ENCODE results near the gene TOB1.

The TOB1 gene

DNA sequence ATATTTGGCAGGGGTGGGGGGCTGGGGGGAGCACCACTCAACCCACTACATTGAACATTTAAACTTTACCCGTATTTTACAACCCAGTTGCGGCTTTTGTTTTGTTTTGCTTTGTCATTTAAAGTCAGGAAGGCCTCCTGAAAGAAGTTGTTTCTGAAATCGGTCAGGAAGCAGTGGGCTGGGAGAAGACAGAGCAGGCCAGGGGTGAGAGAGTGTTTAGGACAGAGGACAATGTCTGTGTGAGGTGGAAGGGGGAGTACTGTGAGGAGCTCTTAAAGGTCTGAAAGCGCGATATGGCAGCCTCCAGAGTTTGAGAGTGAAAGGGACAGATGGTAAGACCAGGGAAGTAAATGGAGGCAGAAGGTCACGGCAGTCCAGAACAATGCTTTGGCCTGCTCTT, 36.8 kb downstream of the TOB1 start:
- ChIA-PET CTCF (interaction anchor here (1.0 to 1.9 kb wide), 4 partner anchors 12 to 127 kb away, joined by 4 to 11 read pairs (median 9); no protein-coding TSS in a partner anchor), POLR2A (interaction anchor here (2.1 kb wide), 1 partner anchor 37 kb away, joined by 7 read pairs; the partner anchor contains the start of gene TOB1)
- Histone ChIP-seq H3K4me1 (ENCODE audit: control insufficient read depth, insufficient read depth, low read length) (no peaks in the 10 kb centered on the region), H3K27ac (ENCODE audit: extremely low read depth, low read depth, low read length) (no peak overlapping the region), H3K4me3 (ENCODE audit: low read depth, low read length) (no peak overlapping the region), H3K9me3 (ENCODE audit: control insufficient read depth, insufficient read depth, low read depth, low read length) (no peaks in the 10 kb centered on the region), H3K36me3 (ENCODE audit: control insufficient read depth in 2 of 2, insufficient read depth in 1 of 2, low read length in 2 of 2) (no peaks in the 10 kb centered on the region)
- TF ChIP-seq, protein P1, sequence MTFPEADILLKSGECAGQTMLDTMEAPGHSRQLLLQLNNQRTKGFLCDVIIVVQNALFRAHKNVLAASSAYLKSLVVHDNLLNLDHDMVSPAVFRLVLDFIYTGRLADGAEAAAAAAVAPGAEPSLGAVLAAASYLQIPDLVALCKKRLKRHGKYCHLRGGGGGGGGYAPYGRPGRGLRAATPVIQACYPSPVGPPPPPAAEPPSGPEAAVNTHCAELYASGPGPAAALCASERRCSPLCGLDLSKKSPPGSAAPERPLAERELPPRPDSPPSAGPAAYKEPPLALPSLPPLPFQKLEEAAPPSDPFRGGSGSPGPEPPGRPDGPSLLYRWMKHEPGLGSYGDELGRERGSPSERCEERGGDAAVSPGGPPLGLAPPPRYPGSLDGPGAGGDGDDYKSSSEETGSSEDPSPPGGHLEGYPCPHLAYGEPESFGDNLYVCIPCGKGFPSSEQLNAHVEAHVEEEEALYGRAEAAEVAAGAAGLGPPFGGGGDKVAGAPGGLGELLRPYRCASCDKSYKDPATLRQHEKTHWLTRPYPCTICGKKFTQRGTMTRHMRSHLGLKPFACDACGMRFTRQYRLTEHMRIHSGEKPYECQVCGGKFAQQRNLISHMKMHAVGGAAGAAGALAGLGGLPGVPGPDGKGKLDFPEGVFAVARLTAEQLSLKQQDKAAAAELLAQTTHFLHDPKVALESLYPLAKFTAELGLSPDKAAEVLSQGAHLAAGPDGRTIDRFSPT (tag by site-specific recombination; IDR thresholded peaks at IDR 0.05) = no peak
- TF ChIP-seq SCRT1 (tag by site-specific recombination; IDR thresholded peaks at IDR 0.05; ENCODE audit: borderline replicate concordance) (no peak), ZNF768 (tag by site-specific recombination; IDR thresholded peaks at IDR 0.05) (no peak)
- TF ChIP-seq, protein P2, sequence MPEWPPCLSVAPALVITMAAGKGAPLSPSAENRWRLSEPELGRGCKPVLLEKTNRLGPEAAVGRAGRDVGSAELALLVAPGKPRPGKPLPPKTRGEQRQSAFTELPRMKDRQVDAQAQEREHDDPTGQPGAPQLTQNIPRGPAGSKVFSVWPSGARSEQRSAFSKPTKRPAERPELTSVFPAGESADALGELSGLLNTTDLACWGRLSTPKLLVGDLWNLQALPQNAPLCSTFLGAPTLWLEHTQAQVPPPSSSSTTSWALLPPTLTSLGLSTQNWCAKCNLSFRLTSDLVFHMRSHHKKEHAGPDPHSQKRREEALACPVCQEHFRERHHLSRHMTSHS (tag by site-specific recombination; IDR thresholded peaks at IDR 0.05) = no peak

DNA sequence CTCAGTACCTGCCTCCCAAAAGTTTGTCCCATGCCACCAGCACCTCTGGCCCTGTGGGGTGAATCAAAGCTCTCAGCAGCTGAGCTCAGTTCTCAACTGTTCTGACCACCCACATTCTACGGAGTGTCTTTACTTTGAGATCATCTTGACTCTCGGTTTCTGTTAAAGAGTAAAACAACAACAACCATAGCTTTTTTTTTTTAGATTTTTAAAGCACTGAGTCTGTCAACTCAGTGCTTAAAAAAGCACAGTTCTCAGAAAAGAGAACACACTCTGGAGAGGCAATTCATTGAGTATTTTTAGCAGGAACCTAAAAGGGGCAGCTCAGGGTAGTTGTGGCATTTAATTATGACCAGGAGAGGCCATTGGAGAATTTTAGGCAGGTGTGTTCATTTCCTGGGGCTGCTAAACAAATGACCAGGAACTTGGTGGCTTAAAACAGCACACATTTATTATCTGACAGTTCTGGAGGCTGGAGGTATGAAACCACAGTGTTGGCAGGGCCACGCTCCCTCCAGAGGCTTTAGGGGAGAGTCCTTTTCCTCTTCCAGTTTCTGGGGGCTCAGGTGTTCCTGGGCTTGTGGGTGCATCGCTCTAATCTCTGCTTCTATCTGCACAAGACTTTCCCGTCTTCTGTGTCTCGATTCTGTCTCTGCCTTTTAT, 37.5 kb downstream of the TOB1 start:
- CTCF ChIA-PET = interaction anchor here (0.6 to 1.9 kb wide), 10 partner anchors 12 to 679 kb away, joined by 3 to 11 read pairs (median 4); no protein-coding TSS in a partner anchor
- no peaks in the 10 kb centered on the region for H3K36me3 ChIP-seq (ENCODE audit: control insufficient read depth in 2 of 2, insufficient read depth in 1 of 2, low read length in 2 of 2)

More for the DNA sequence above, 37.5 kb downstream of the TOB1 start:
- Histone ChIP-seq H3K9me3 (ENCODE audit: control insufficient read depth, insufficient read depth, low read depth, low read length) (no peaks in the 10 kb centered on the region), H3K27ac (ENCODE audit: extremely low read depth, low read depth, low read length) (no peak overlapping the region), H3K4me1 (ENCODE audit: control insufficient read depth, insufficient read depth, low read length) (no peaks in the 10 kb centered on the region), H3K4me3 (ENCODE audit: low read depth, low read length) (no peak overlapping the region)
- POLR2A ChIA-PET = interaction anchor here (0.8 to 2.1 kb wide), 2 partner anchors 38 to 61 kb away, joined by 3 to 7 read pairs; partner anchors contain the start of gene TOB1
- TF ChIP-seq KLF7 (tag by site-specific recombination; IDR thresholded peaks at IDR 0.05; ENCODE audit: borderline replicate concordance) = no peak
- TF ChIP-seq, protein P2 (tag by site-specific recombination; IDR thresholded peaks at IDR 0.05) = no peak
- no peak for TF ChIP-seq ZNF561 (tag by site-specific recombination; IDR thresholded peaks at IDR 0.05; ENCODE audit: borderline replicate concordance)
- TF ChIP-seq ZEB2 (tag by site-specific recombination; IDR thresholded peaks at IDR 0.05) = no peak
- TF ChIP-seq, protein P3, sequence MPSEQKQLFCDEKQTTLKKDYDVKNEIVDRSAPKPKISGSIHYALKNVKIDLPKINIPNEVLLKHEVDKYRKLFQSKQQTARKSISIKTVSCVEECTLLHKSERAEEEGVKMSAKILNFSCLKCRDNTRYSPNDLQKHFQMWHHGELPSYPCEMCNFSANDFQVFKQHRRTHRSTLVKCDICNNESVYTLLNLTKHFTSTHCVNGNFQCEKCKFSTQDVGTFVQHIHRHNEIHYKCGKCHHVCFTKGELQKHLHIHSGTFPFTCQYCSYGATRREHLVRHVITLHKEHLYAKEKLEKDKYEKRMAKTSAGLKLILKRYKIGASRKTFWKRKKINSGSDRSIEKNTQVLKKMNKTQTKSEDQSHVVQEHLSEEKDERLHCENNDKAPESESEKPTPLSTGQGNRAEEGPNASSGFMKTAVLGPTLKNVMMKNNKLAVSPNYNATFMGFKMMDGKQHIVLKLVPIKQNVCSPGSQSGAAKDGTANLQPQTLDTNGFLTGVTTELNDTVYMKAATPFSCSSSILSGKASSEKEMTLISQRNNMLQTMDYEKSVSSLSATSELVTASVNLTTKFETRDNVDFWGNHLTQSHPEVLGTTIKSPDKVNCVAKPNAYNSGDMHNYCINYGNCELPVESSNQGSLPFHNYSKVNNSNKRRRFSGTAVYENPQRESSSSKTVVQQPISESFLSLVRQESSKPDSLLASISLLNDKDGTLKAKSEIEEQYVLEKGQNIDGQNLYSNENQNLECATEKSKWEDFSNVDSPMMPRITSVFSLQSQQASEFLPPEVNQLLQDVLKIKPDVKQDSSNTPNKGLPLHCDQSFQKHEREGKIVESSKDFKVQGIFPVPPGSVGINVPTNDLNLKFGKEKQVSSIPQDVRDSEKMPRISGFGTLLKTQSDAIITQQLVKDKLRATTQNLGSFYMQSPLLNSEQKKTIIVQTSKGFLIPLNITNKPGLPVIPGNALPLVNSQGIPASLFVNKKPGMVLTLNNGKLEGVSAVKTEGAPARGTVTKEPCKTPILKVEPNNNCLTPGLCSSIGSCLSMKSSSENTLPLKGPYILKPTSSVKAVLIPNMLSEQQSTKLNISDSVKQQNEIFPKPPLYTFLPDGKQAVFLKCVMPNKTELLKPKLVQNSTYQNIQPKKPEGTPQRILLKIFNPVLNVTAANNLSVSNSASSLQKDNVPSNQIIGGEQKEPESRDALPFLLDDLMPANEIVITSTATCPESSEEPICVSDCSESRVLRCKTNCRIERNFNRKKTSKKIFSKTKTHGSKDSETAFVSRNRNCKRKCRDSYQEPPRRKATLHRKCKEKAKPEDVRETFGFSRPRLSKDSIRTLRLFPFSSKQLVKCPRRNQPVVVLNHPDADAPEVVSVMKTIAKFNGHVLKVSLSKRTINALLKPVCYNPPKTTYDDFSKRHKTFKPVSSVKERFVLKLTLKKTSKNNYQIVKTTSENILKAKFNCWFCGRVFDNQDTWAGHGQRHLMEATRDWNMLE (tag by site-specific recombination; conservative IDR thresholded peaks at IDR 0.05; ENCODE audit: low read depth) = no peak
- no peak for TF ChIP-seq ZNF521 (tag by site-specific recombination; IDR thresholded peaks at IDR 0.05)
- TF ChIP-seq ZNF266 (tag by site-specific recombination; IDR thresholded peaks at IDR 0.05; ENCODE audit: low read depth) = no peak
- TF ChIP-seq YY2 (tag by site-specific recombination; IDR thresholded peaks at IDR 0.05) = no peak
- TF ChIP-seq, protein P4, sequence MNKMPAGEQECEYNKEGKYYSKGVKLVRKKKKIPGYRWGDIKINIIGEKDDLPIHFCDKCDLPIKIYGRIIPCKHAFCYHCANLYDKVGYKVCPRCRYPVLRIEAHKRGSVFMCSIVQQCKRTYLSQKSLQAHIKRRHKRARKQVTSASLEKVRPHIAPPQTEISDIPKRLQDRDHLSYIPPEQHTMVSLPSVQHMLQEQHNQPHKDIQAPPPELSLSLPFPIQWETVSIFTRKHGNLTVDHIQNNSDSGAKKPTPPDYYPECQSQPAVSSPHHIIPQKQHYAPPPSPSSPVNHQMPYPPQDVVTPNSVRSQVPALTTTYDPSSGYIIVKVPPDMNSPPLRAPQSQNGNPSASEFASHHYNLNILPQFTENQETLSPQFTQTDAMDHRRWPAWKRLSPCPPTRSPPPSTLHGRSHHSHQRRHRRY (tag by site-specific recombination; IDR thresholded peaks at IDR 0.05) = no peak
- no peak for TF ChIP-seq KLF8 (tag by site-specific recombination; IDR thresholded peaks at IDR 0.05)
- TF ChIP-seq MEIS1 (CRISPR knock-in tag; IDR thresholded peaks at IDR 0.05; ENCODE audit: borderline replicate concordance) = no peak
- no peak for TF ChIP-seq ZNF596 (tag by site-specific recombination; IDR thresholded peaks at IDR 0.05)
- TF ChIP-seq ZNF701 (tag by site-specific recombination; IDR thresholded peaks at IDR 0.05) = no peak
- no peak for TF ChIP-seq ZSCAN23 (tag by site-specific recombination; IDR thresholded peaks at IDR 0.05)
- TF ChIP-seq ZNF214 (tag by site-specific recombination; IDR thresholded peaks at IDR 0.05; ENCODE audit: borderline replicate concordance) = no peak
- no peak for TF ChIP-seq ZNF560 (tag by site-specific recombination; IDR thresholded peaks at IDR 0.05; ENCODE audit: borderline replicate concordance)
- no peak for TF ChIP-seq ZNF548 (tag by site-specific recombination; IDR thresholded peaks at IDR 0.05)
- no peak for TF ChIP-seq ZNF350 (tag by site-specific recombination; IDR thresholded peaks at IDR 0.05)

Measured in HEK293 (cell line).